HG03460 (cell line): ENCODE measurements around the gene HDAC4.
"Not testable (repeated sequence)": the region's sequence is repeated elsewhere in the genome, so short reads cannot be mapped to it uniquely, and the experiment has no call there.

Experiments
- ATAC-seq: cut with Tn5 transposase; IDR thresholded peaks from one replicate; pipeline ENCODE4 v1.9.1; 2021; ENCODE audit not compliant: unreplicated experiment

Gene HDAC4

DNA sequence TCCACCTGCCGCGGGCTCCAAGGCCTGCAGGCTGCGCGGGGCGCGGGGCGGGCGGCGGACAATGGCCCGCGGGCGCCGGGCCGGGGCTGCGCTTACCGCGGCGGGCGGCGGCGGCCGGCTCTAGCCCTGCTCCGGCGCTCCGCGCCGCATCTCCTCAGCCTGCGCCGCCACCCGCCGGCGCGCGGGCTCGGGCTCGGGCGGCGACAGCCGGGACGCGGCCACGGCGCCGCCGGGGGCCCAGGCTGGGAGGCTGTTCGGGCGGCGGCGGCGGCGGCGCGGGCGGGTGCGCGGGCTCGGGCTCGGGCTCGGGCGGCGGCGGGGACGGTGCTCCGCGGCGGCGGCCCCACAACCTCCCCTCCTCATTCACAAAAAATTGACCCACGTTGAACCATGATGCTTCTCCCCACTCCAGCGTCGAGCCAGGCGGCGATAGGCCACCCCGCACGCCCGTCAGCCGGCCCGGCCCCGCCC is at the start of gene HDAC4:
HDAC4 (minus strand) TSS at position 425 of the 471 bp plus-strand sequence. CDS start 48,321 bp downstream, outside the sequence.
- no peak for ATAC-seq

DNA sequence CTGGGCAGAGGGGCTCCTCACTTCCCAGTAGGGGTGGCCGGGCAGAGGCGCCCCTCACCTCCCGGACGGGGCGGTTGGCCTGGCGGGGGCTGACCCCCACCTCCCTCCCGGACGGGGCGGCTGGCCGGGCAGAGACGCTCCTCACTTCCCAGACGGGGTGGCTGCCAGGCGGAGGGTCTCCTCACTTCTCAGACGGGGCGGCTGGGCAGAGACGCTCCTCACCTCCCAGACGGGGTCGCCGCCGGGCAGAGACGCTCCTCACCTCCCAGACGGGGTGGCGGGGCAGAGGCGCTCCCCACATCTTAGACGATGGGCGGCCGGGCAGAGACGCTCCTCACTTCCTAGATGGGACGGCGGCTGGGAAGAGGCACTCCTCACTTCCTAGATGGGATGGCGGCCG is 48.6 kb upstream of the HDAC4 start:
- ATAC-seq = not testable (repeated sequence)

DNA sequence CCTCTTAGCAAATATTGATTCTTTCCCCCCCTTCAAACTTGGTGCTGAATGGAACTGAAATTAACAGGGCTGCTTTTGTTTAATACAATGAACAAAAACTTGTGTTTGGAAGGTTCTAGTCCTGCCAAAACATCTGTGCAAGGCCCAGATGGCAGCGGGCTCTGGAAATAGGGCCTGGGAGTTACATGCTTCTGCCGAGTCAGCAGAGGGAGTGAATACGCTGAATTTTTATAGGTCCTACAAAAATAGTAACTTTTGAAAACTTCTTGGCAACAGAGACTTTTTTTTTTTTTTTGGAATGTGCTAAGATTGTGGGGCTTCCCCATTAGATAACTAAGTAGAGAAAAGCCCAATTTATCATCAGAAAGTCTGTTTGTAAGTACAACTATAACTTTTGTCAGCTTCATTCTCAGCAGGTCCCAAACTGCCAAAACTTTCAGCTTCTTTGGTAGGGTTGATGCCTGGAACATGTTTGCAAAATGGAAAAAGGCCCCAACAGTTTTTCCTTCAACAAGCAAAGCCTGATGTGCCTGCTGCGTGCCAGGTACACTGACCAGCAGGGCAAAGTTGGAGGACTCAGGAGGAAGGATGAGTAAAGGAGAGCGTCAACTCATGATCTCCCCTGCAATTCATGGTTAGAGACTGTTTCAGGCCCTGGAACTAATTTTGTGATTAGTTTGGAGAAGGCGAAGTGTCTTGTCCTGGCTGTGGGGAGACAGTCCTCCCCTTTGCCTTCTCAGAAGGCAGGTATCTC is 45.1 kb upstream of the HDAC4 start:
- no peak for ATAC-seq

DNA sequence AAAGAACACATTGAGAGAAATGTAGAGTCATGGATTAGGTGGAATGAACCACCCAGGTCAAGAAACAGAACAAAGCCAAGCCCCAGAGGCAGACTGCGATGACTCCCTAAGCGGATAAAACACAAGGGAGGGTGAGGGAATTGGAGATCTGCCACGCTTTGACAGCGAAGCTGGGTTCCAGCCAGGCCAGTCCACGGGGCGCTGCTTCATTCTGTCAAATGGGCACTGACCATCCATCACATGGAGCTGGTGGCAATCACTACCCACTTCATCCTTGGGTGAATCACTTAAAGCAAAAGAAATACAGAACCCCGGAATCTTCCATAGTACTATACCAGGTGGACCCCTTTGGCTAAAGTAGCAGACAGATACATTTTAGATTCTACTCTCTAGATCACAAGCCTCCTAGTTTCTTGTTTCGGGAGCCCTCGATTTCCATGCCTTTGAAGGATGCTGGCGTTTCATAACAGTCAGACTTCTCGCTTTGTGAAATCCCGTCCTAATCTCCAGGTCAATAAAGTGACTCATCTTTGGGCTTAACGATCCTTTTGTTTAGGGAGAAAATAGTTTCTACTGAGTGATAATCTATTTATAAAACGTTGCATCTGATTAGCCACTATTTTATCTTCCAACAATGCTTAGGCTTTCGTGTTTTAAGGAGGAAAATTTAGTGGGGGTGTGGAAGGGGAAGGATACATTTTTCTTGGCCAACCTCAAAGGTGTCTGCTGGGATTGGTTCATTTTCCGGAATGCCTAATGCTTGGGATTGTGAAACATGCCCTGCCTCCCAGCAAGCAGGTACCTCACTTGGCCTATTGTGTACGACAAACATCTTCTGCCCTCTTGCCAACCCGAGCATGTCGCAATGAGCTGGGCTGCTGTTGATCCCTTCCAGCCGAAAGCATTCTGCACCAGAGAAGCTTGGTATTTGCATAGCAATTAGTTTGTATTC is 44.1 kb upstream of the HDAC4 start:
- ATAC-seq = no peak

DNA sequence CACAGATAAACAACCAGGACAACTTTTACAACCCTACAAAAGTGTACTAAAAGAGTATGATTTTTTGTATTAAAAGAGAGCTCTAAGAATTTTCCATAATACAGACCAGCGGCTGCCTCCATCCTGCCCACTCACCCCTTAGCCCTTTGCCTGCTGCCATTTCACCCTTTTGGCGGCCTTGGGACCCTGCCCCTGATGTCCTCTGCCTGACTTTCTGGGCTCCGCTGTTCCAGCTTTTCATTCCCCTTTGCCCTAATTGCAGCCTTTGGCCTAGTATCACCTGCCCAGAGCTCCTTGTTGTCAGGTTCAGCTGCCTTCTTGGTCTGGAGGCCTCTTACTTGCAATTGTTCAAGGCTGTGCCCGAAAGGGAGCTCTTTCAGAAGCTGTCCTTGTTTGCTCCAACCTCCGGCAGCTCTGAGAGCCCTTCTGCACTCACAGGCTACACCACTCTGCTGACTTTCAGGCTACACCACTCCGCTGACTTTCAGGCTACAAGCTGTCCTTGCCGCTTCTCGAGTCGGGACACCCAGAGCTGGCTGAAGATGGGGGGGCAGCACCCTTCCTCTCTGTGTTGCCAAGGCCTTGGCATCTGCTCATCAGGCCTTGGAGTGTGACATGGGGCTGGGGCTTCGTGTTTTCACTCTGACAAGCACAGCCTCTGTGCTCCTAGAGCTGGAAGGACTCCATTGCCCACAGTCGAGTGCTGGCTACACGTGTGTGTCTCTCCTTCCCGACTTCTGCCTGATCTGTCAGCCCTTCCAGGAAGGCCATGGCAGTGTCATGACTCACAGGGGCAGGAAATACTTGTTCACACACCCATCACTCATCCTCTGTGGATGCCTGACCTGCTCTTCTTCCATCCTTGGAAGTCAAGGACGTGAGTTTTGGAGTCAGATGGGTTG is 43.1 kb upstream of the HDAC4 start:
- ATAC-seq = no peak

DNA sequence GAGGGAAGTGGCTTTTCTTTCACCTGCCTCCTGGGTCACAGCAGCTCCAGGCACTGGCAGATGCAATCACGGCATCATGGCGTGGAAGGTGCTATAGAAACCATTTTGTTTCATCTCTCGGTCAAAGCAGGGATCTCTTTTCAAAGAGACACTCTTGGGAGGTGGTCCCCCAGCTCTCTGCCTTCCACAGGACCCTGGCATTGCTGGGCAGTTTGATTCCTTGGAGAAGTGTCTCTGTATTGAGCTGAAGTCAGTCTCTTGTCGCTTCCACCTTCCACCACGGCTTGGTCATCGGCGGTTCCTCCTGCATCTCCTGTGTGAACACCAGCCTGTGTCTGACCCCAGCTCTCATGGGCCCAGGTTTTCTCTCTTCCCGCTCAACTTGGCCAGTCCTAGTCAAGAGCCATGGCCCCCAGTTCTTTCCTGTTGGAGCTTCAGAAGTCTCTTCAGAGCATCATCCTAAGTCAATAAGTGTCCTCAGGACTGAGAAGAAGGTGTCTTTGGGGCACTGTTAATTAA is 42.3 kb upstream of the HDAC4 start:
- ATAC-seq = no peak

DNA sequence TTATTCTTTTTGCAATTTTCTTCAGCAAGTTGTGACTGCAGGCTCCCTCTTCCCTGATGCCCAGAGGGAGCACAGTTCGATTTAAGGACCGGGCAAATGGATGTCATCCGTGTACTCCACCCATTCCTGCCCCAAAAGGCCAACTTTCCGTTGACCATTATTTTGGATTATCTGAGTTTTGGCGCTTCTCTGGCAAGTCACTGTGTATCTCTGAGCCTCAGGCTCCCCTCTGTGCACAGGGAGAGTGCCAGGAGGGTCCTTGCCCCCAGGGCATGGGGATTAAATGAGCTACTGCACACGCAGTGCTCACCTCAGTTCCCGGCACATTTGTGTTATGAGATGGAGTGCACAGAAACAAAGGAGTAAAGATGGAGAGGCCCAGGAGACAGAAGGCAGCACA is 41.4 kb upstream of the HDAC4 start:
- no peak for ATAC-seq

DNA sequence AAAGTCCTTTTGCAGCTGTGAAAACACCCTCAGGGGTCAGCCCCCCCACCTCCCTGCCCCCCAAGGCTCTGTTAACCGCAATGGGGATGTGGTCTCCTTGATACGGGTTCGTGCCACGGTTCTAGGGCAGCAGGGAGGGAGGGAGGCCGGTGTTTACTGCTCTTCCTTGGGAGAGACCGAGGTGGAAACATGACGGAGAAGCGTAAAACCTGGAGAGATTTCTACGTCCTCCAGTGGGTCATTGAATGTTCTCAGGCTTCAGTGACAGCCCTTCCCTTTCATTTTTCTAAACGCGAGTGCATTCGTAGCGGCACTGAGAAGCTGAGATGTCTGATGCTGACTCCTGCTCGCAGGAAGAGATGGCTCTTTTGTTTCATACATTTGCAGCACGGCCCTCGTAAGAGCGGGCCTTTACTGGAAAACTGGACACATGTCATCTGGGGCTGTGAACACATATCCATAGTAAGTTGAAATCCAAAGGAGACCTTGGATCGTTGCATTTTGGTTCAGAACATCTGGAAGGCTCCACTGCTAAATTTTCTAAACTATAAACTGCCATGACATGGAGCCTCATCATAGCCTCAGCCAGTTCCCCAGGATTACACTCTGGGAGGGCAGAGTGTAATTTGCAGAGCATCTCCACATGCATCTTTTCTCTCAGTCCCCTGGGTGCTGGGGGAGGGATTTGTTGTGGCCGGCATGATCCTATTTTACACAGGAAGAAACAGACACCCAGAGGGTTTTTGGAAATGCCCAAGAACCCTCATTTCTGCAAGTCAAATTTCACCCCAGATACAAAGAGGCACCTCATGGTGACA is 40.6 kb upstream of the HDAC4 start:
- ATAC-seq = no peak

DNA sequence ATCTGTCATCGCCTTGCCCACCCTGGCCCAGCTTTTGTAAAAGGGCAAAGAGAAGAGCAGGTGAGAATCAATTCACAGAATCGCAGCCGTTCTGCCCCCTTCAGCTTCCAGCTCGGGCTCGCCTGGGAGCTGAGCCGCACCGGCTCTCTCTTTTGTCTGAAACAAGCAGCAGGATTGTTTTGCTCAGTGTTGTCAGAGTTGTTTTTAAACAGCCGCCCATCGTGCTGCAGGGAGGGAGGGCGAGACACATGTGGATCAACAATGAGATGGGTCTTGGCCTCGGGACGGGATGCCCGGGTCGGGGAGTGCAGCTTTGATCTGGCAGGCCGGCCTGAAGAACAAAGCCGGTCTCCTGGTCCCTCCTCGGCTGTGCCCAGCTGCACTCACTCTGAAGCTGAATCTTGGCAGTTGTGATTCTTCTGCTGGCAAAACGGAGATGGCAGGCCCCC is 39.7 kb upstream of the HDAC4 start:
- no peak for ATAC-seq

DNA sequence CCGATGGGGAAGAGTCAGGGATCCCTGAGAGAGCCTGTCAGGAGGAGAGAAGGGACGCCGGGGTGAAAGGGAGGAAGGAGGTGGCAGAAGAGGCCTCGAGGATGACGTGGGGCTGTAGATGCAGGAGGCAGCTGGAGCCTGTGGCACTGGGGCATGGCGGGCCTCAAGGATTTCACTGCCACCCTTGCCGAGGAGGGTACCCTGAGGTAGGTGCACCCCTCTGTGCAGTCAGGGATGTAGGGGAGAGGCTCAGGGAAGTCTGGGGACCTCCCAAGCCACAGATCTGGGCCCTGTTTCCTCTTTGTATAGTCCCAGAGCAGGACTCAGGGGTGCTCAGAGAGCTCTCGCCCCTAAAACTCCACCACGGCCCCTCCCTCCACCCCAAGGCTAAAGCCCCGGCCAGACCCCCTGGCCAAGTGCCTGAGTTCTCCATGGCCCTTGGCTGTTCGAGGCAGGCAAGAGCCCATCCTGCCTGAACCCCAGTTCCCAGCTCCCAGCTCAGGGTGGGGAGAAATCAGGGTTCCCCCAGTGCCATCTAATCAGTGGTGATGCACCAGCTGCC is 39.0 kb upstream of the HDAC4 start:
- no peak for ATAC-seq

DNA sequence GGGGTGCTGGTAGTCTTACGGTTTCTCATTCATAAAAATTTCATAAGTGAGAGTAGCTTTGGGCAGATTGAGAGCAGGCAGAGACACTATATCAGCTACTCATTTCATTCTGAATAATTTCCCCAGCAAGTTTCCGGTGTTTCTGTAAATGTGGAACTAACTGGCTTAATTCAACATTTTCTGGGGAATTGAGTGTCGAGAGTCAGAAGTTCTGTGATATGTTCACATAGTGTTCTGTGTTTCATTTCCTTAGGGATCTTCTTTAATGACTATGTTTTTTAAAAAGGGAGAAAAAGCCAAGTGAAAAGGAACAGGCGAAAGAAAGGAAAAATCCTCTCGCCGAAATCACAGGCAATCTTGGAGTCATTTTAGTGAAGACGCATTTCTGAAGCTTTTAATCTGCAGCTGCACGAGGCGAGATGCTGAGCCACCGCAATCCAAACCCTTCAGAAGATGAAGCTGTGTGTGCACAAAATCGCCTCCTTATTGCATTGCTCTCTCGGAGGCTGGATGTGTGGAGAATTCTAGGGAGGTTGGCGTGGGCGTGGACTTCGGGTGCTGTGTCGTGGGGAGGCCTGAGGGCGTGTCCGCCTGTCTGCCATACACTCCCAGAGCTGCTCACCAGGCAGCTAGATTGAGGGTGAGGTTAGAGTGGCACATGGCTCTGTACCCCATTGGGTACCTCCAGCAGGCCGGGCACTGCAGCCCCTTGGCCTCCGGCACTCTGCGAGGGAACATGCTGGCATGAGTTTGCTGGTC is 38.4 kb upstream of the HDAC4 start:
- ATAC-seq = no peak

DNA sequence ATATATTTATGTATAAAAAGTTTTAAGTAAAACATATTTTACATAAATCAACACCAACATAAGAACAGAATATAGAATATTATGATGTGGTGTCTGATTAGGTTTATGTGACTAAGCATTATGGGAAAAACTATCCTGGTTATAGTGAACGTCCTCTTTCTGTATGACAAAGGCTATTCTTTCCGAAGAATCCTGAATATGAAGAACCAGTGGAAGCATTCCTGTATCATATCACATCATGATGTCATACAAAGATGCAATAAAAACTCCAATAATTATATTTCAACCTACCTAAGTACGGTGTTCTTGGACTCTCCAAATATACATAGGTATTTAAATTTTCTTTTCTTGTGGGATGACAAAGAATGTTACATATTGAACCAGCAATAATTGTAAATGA is 37.5 kb upstream of the HDAC4 start:
- ATAC-seq = no peak

DNA sequence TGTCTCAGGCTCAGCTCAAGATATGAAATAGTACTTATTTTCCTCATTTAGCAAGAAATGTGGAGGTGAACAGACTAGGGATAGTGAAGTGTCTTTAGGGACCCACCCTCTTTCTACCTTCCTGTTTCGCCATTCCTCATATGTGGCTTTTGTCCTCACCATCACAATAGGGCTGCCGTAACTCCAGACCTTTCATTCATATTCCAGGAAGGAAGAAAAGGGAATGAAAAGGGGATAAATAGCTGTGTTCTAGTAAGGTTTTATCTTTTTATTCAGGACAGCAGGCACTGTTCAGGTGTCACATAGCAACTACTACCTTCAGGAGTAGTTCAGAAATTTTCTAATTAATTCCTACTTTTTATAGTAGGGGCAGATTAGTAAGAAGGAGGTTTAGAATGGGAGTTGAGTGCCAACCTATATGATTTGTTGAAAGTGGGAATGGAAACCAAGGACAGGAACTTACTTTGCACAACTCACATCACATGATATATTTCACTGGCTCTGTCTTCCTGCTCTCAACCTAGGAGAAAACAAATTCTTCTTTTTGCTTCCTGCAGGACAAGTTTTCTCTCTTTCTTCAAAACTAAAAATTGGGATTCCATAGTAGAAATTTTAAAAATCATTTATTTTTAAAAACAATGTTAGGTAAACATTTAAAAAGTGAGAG is 36.0 kb upstream of the HDAC4 start:
- no peak for ATAC-seq

DNA sequence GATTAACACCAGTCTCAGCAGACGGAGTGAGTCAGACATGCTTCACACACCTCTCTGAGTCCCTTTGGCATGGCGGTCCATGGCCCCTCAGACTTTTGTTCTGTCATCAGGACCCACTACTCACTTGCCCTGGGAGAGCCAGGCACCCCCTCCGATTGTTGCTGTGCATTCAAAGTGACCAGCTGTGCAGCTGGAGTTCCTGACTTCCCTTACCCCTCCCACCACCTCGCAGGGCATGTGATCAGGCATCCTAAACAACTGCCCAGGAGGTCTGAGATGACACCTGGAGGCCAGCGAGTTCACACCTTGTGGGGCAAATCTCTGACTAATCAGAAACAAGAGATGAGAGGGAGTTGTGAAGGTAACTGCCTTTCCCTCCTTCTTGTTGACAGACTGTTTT is 35.3 kb upstream of the HDAC4 start:
- no peak for ATAC-seq

DNA sequence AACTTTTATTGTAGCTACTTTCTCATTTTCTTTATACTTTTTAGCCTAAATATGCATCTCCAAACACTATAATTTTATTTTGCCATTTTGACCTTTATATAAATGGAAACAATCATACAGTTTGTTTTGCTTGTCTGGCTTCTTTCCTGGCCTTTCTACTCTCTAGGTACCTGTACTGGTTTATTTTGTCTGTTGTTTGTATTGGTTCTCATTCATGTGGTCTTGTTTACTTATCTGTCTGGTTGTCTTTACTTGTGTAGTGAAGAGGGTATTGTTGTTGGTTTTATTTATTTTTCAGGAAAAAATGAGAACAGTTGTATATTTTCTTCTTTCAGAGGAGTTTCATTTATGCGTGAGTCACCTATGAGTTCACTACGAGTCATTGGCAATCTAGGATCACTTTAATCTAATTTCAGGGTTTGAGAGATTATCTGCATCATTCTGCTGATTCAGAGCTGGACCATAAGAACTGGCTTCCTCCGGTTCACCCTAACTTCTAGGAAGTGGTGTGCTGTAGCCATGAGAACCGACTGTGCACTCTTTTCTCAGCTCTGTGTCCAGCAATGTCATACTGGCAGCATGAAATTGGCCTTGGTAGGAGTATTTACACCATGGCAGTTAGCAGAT is 33.1 kb upstream of the HDAC4 start:
- no peak for ATAC-seq

DNA sequence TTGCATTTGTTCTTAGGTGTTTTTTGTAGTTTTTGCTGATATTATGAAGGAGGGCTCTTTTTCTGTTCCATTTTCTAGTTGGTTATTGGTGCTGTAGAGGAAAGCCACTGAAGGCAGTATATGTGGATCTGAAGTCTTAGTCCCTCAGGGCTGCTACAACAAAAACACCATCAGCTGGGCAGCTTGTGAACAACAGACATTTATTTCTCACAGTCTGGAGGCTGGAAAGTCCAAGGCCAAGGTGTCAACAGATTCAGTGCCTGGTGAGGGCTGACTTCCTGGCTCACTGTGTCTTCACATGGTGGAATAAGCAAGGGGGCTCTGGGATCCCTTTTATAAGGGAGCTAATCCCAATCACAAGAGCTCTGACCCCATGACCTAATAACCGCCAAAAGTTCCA is 31.4 kb upstream of the HDAC4 start:
- ATAC-seq = no peak

DNA sequence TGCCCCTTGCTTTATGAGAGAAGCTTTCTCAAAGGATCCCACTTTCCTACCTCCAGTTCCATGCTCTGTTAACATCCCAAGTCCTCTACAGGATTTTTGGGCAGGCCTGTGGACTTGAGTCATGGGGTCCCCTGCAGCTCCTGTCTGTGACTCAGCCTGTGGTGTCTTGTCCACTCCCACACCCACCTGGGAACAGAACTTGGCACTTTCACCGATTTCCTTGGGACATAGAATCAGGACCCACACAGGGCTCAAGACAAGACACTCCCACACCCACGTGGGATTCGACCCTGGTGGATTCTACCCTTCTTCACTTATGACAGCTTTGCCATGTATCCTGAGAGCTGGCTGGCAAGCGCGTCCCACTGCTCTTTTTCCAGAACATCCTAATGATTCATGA is 30.7 kb upstream of the HDAC4 start:
- ATAC-seq = no peak
